GM12875 (cell line): ENCODE data around the gene ADCK1.

Experiments
- H3K4me3 ChIP-seq: one replicate; pipeline ENCODE4 v1.5.1; 2011; ENCODE audit warnings: low read depth, low read length, control low read depth
- TF ChIP-seq, protein P1 (sequence below): IDR thresholded peaks from 2 replicates; pipeline ENCODE4 v1.5.1; 2011; ENCODE audit warnings: low read depth, mild to moderate bottlenecking, control low read depth, inconsistent platforms, low read length, moderate library complexity, borderline replicate concordance; ENCODE audit not compliant: insufficient read depth

ADCK1 gene

DNA sequence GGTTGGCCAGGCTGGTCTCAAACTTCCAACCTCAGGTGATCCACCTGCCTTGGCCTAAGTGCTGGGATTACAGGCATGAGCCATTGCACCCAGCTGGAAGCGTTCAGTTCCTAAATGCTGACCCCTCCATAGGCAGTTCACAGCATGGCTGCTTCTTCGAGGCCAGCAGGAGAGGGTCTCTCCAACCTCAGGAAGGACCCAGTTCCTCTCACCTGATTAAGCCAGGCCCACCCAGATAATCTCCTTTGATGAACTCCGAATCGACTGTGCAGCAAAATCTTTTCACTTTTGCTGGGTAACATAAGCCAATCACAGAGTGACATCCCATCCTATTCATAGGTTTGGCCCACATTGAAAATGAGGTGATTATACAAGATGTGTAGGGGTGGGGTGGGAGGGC, 165.1 kb downstream of the ADCK1 start:
- H3K4me3 ChIP-seq = no peak overlapping the region
- TF ChIP-seq, protein P1, sequence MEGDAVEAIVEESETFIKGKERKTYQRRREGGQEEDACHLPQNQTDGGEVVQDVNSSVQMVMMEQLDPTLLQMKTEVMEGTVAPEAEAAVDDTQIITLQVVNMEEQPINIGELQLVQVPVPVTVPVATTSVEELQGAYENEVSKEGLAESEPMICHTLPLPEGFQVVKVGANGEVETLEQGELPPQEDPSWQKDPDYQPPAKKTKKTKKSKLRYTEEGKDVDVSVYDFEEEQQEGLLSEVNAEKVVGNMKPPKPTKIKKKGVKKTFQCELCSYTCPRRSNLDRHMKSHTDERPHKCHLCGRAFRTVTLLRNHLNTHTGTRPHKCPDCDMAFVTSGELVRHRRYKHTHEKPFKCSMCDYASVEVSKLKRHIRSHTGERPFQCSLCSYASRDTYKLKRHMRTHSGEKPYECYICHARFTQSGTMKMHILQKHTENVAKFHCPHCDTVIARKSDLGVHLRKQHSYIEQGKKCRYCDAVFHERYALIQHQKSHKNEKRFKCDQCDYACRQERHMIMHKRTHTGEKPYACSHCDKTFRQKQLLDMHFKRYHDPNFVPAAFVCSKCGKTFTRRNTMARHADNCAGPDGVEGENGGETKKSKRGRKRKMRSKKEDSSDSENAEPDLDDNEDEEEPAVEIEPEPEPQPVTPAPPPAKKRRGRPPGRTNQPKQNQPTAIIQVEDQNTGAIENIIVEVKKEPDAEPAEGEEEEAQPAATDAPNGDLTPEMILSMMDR = no peak

DNA sequence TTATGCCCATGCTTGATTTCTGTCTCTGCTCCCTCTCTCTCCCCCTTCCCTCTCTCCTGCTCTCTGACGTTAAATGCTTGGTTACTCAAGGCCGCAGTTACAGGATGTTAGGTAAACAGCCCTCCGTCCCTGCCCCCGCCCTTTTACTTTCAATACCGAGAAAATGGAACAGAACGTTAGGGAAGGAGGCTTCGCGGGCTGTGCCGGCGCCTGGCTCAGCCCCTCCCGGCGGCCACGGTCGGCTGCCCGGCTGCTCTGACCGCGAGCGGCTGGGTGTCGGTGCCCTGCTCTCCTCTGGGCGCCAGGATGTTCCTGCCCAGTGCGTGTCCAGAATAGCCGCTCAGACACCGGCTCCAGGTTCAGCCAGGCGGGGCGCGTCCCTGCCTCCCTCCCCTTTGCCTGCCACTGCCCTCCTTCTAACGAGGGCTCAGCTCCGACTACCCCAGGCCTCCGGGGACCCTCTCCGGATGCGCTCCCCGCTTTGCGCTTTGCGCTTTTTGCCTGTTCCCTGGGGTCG, 166.1 kb downstream of the ADCK1 start:
- peak overlapping the region; percentile 38 for H3K4me3 ChIP-seq
- TF ChIP-seq, protein P1 = no peak

DNA sequence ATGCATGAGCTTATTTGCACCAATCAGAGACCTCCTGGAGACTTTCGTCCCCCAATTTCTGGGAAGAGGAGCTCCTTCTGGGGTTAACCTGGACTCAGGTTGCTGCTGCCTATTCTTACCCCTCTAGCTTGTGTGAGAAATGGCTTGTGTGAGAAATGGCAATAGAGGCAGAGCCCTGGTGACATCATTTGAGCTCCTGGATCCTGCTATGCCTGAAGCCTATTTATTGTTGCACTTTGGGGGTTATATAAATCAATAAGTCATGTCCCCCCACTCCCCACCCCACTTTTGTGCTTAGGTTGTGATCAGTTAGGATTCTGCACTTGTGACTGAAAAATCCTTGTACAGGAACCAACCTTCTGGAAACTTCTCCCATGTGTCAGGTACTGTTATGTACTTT, 167.2 kb downstream of the ADCK1 start:
- TF ChIP-seq, protein P1 = no peak
- H3K4me3 ChIP-seq = no peak overlapping the region

DNA sequence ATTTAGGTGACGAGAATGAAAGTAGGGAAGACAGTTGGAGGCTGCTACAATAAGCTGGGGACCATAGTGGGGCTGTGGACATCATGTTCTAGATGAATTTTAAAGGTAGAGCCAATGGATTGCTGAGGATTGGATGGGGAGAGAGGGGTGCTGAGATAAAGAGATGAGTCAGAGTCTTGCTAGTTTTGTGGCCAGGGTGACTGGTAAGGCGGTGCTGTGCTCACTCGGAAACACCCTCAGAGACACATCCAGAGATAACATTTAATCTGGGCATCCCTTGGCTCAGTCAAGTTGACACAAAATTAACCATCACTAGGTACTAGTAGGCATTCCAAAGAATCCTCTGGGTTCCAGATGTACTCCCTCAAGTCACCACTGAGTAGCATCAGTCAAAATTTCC, 170.7 kb downstream of the ADCK1 start:
- H3K4me3 ChIP-seq = no peak overlapping the region
- TF ChIP-seq, protein P1 = no peak

DNA sequence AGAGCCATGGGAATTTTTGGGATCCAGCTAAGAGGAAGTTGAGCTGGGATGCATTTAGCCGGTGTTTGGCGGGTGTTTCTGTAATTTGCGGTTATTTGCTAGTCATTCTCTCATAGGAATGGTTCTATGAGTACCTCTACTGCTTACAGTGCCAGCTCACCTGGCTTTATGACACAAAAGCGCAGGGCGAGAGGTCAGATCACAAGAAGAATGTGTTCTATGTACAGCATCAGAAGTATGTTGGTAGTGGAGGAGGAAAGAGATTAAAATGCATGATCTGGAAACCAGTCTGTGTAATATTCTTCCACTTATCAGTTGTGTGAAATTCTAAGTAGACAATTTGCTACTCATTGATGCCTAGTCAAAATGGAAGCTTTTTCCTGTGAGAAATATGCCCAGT, 173.3 kb downstream of the ADCK1 start:
- TF ChIP-seq, protein P1 = no peak
- no peak overlapping the region for H3K4me3 ChIP-seq

DNA sequence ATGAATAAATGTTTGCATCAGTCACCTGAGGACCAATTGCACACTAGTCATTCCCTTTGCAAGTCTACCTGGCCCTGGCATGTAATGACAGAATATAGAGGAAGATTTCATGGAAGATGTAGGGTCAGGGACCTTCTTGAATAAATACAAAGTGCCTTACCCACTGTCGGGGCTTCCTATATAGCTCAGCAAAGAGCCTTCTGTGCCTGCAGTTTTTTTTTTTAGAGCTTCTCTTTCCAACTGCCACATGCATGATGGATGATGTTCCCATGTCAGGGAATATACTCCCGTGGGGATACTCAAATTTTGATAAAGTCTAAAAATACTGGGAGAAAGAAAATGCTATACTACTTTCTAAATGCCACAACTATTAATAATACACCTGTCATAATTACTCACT, 176.7 kb downstream of the ADCK1 start:
- TF ChIP-seq, protein P1 = no peak
- H3K4me3 ChIP-seq = no peak overlapping the region

DNA sequence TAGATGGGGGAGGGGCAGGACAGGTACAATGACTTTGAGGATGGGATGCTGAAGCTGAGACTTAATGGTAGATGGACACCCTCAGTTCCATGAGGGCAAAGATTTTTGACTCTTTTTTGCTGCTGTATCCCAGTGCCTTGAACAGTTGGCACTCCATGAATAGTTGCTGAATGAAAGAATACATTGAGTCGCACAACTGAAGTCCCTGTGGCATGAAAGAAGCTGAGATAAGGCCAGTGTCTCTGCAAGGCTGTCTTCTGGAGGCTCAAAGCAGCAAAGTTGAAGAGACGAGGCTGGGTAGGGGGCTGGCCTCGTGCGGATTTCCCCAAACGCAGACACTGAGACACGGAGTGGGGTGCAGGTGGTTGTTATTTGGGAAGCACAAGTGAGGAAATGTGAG, 179.3 kb downstream of the ADCK1 start:
- TF ChIP-seq, protein P1 = no peak
- H3K4me3 ChIP-seq = no peak overlapping the region
